Measurements from ENCODE around the gene UBP1.
"Not testable (repeated sequence)": the region's sequence is repeated elsewhere in the genome, so short reads cannot be mapped to it uniquely, and the experiment has no call there.

Gene UBP1

GRCh38 chr3:33430571-33430970, 9.6 kb downstream of the UBP1 start:
- DNase-seq = no peak

GRCh38 chr3:33430061-33430460, 10.1 kb downstream of the UBP1 start:
- DNase-seq = no peak

GRCh38 chr3:33429306-33429705, 10.9 kb downstream of the UBP1 start:
- DNase-seq = not testable (repeated sequence)

GRCh38 chr3:33428734-33429133, 11.5 kb downstream of the UBP1 start:
- no peak for DNase-seq

GRCh38 chr3:33426630-33427317, 13.4 kb downstream of the UBP1 start:
- no peak for DNase-seq

GRCh38 chr3:33426068-33426467, 14.1 kb downstream of the UBP1 start:
- DNase-seq = no peak

- DNase-seq = no peak
Observed at GRCh38 chr3:33425453-33425852, 14.8 kb downstream of the UBP1 start.

- DNase-seq = no peak
Observed at GRCh38 chr3:33424606-33425452, 15.4 kb downstream of the UBP1 start.

GRCh38 chr3:33420966-33421365, 19.2 kb downstream of the UBP1 start:
- no peak for DNase-seq

GRCh38 chr3:33419948-33420347, 20.3 kb downstream of the UBP1 start:
- no peak for DNase-seq

GRCh38 chr3:33417066-33417673, 23.0 kb downstream of the UBP1 start:
- DNase-seq = no peak

GRCh38 chr3:33410816-33411215, 29.4 kb downstream of the UBP1 start:
- DNase-seq = not testable (repeated sequence)

- DNase-seq = no peak
Observed at GRCh38 chr3:33403756-33404155, 36.4 kb downstream of the UBP1 start.

GRCh38 chr3:33402936-33403335, 37.3 kb downstream of the UBP1 start:
- DNase-seq = no peak

- DNase-seq = no peak
Observed at GRCh38 chr3:33401781-33402180, 38.4 kb downstream of the UBP1 start.

- no peak for DNase-seq
Observed at GRCh38 chr3:33398410-33398809, 41.8 kb downstream of the UBP1 start.

- no peak for DNase-seq
Observed at GRCh38 chr3:33395900-33396299, 44.3 kb downstream of the UBP1 start.

- DNase-seq = no peak
Observed at GRCh38 chr3:33394403-33395054, 45.7 kb downstream of the UBP1 start.

GRCh38 chr3:33392703-33393125, 47.5 kb downstream of the UBP1 start:
- DNase-seq = no peak

GRCh38 chr3:33392144-33392543, 48.1 kb downstream of the UBP1 start:
- no peak for DNase-seq

GRCh38 chr3:33391255-33391995, 48.8 kb downstream of the UBP1 start:
- DNase-seq = no peak

GRCh38 chr3:33389908-33390307, 50.3 kb downstream of the UBP1 start:
- no peak for DNase-seq
